ENCODE data around the gene AMACR. TPM values are rescaled to one million over a fixed set of nuclear protein-coding genes. Genes with fewer than 3 reads are reported as not detected.

The AMACR gene
- total RNA-seq, 4 donors from 2014 or later = 13.7 to 24.9 (median 15.4) TPM

DNA sequence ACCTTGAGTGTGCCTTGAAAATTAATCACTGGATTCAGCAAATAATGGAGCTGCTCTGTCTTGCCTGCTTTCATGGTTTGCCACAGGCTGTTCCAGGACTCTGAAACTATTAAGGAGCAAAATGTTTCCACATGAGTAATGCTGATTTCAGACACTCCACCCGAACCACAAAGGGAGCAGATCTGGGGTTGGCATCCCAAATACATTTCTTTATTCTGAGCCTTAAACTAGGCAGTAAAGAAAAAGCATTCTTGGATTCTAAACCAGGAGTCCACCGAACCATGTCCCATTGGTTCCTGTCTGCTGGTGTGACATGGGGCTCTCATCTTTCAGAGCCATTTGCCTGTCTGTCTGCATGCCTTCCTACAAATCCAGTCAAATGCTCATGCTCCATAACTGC is 45.3 kb upstream of the AMACR start:
- WGBS, 2 donors = 15 to 18% methylated on average over 2 of the region's 2 CpGs
- H3K4me3 ChIP-seq (ENCODE audit: low read depth, poor library complexity, severe bottlenecking) = no peak overlapping the region
- TF ChIP-seq, protein P1, sequence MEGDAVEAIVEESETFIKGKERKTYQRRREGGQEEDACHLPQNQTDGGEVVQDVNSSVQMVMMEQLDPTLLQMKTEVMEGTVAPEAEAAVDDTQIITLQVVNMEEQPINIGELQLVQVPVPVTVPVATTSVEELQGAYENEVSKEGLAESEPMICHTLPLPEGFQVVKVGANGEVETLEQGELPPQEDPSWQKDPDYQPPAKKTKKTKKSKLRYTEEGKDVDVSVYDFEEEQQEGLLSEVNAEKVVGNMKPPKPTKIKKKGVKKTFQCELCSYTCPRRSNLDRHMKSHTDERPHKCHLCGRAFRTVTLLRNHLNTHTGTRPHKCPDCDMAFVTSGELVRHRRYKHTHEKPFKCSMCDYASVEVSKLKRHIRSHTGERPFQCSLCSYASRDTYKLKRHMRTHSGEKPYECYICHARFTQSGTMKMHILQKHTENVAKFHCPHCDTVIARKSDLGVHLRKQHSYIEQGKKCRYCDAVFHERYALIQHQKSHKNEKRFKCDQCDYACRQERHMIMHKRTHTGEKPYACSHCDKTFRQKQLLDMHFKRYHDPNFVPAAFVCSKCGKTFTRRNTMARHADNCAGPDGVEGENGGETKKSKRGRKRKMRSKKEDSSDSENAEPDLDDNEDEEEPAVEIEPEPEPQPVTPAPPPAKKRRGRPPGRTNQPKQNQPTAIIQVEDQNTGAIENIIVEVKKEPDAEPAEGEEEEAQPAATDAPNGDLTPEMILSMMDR (IDR thresholded peaks at IDR 0.05) = no peak
- no peak for TF ChIP-seq POLR2A (IDR thresholded peaks at IDR 0.05)
- intact Hi-C loops (cut with DNase I; ENCODE audit: low total_unique reads) = no loop called here
- no peak for DNase-seq (ENCODE audit: low spot score in 2 of 2)

DNA sequence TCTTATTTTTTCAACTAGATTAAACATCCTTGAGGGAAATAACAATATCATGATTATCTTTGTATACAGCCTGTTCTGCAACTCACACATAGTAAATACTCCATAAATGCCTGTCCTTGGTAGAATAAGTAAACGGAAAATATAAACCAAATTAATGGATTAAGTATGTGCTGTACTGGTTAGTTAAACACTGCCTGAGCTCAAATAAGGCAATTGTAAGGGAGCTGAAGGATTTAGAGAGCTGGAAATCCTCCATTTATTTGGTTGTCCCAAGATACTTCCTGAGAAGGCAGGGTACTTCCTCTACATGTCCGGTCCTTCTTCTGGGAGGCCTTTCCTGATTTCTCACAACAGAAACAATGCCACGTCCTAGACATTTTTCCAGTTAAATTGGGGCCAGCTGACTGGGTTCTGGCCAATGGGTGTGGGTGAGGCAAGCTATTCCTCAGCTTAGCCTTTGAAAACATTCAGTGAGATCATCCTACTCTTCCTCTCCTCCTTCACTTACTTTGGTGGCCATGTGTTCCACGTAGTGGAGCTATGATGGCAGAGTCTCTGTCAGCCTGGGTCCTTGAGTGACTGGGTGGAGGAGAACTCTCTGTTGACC is 43.6 kb upstream of the AMACR start:
- H3K4me3 ChIP-seq (ENCODE audit: low read depth, poor library complexity, severe bottlenecking) = no peak overlapping the region
- WGBS, 2 donors = 63 to 75% methylated on average over 4 of the region's 4 CpGs
- intact Hi-C loops (cut with DNase I; ENCODE audit: low total_unique reads) = no loop called here

DNA sequence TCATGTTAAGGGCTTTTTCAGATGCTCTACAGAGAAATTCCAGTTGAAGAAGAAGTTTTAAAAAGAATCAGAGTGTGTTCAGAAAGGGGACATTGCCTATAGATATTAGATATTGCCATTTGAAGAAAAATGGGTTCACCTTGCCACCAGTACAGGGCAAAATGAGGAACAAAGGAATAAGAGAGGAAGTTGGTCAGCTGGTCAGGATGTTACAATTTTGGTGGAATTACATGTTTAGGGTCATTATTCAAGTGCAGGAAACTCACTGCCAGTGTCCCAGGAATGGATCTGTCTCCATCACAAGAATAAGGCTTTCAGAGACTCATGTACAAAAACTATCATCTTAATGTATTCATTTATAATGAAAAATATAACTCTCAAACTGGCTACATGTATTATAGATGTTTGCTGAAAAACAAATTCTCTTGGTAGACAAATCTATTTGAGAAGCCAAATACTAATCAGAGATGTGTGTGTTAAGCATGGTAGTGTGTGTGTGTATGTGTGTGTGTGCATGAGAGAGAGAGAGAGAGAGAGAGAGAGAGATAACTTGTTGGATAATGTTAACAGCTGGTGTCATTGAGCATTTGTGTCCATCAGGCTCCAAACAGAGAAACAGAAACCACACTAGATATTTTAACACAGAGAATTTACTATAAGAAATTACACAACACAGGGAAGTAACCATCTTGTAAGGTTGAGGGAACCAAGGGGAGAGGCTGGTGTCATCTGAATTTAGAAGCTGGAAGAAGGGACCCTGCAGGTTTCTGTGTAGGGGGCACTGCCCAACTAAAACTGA is 40.1 kb upstream of the AMACR start:
- no peak overlapping the region for H3K4me3 ChIP-seq (ENCODE audit: low read depth, poor library complexity, severe bottlenecking)
- intact Hi-C loops (cut with DNase I; ENCODE audit: low total_unique reads) = no loop called here
- DNase-seq (ENCODE audit: low spot score in 2 of 2) = no peak
- TF ChIP-seq POLR2A (IDR thresholded peaks at IDR 0.05) = no peak
- TF ChIP-seq, protein P1 (IDR thresholded peaks at IDR 0.05) = no peak

More for the DNA sequence above, 43.6 kb upstream of the AMACR start:
- TF ChIP-seq POLR2A (IDR thresholded peaks at IDR 0.05) = no peak
- TF ChIP-seq, protein P1 (IDR thresholded peaks at IDR 0.05) = no peak
- no peak for DNase-seq (ENCODE audit: low spot score in 2 of 2)

DNA sequence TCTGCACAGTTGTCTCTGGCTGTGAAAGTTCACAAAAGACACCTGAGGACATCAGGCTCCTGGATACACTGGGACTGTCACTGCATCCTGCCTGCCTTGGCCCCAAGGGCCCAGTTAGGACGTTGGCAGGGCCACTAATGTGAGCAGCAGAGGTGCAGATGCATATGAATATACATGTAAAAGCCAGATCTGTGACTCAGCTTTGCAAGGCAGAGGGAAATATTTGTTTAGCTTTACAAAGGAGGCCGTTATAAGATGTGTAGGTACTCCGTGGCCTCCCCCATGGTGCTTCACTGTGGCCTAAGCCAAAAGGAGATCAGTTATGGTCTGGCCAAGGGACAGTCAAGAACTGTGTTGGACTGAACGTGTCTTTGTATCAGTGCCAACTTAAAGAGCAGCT is 39.3 kb upstream of the AMACR start:
- TF ChIP-seq POLR2A (IDR thresholded peaks at IDR 0.05) = no peak
- TF ChIP-seq, protein P1 (IDR thresholded peaks at IDR 0.05) = no peak
- intact Hi-C loops (cut with DNase I; ENCODE audit: low total_unique reads) = no loop called here
- DNase-seq (ENCODE audit: low spot score in 2 of 2) = no peak
- 77 to 83% methylated on average over 4 of the region's 4 CpGs for WGBS, 2 donors
- no peak overlapping the region for H3K4me3 ChIP-seq (ENCODE audit: low read depth, poor library complexity, severe bottlenecking)

DNA sequence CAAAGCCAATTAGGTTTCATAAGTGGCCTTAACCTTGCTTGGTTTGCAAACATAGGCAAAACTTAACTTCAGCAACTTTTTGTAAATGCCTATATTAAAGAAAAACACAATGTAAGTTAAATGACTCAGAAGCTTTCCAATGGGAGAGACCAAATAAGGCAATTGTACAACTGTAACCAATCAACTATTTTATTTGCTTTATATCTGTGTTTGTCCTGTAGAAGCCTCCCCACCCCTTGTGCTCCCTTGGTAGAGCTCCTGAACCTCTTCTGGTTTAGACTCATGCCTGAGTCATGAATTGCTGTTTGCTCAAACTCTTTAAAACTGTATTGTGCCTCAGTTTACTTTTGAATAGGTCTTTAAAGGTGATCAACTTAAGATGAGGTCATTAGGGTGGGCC is 38.1 kb upstream of the AMACR start:
- TF ChIP-seq, protein P1 (IDR thresholded peaks at IDR 0.05) = no peak
- TF ChIP-seq POLR2A (IDR thresholded peaks at IDR 0.05) = no peak
- intact Hi-C loops (cut with DNase I; ENCODE audit: low total_unique reads) = no loop called here
- no peak for DNase-seq (ENCODE audit: low spot score in 2 of 2)
- H3K4me3 ChIP-seq (ENCODE audit: low read depth, poor library complexity, severe bottlenecking) = no peak overlapping the region
